NCI-H1105 treated with DMSO at 0.1 percent for 48 hours (cell line): ENCODE results near the gene ZBTB18.

ENCODE experiments used
- DNase-seq: peaks from one replicate; lab custom pipeline; 2025; lab: John Stamatoyannopoulos, UW

ZBTB18 gene

GRCh38 chr1:244089561-244089960, 38.5 kb downstream of the ZBTB18 start:
- no peak for DNase-seq

- DNase-seq, result no peak
Measured at GRCh38 chr1:244090645-244091044, 39.6 kb downstream of the ZBTB18 start.

GRCh38 chr1:244092293-244092963, 41.3 kb downstream of the ZBTB18 start:
- no peak for DNase-seq

- DNase-seq, result no peak
Measured at GRCh38 chr1:244092964-244093638, 42.0 kb downstream of the ZBTB18 start.

- no peak for DNase-seq
Measured at GRCh38 chr1:244094880-244095528, 43.9 kb downstream of the ZBTB18 start.

GRCh38 chr1:244095529-244095911, 44.4 kb downstream of the ZBTB18 start:
- no peak for DNase-seq

- no peak for DNase-seq
Measured at GRCh38 chr1:244096066-244096610, 45.1 kb downstream of the ZBTB18 start.

GRCh38 chr1:244096691-244097090, 45.6 kb downstream of the ZBTB18 start:
- DNase-seq, result no peak

- DNase-seq, result no peak
Measured at GRCh38 chr1:244097523-244098405, 46.7 kb downstream of the ZBTB18 start.

GRCh38 chr1:244099258-244099930, 48.3 kb downstream of the ZBTB18 start:
- DNase-seq, result no peak

GRCh38 chr1:244100276-244100675, 49.2 kb downstream of the ZBTB18 start:
- no peak for DNase-seq

GRCh38 chr1:244100704-244101453, 49.8 kb downstream of the ZBTB18 start:
- no peak for DNase-seq

GRCh38 chr1:244102046-244102445, 51.0 kb downstream of the ZBTB18 start:
- DNase-seq, result no peak

GRCh38 chr1:244102468-244102867, 51.4 kb downstream of the ZBTB18 start:
- no peak for DNase-seq

- no peak for DNase-seq
Measured at GRCh38 chr1:244104309-244105060, 53.4 kb downstream of the ZBTB18 start.

GRCh38 chr1:244106176-244106575, 55.1 kb downstream of the ZBTB18 start:
- DNase-seq, result no peak
